Mesothelial cell of epicardium (in vitro differentiated cells): ENCODE results near the gene SERPINA5. TPM values are rescaled to one million over a fixed set of nuclear protein-coding genes. Genes with fewer than 3 reads are reported as not detected.
"Not testable (repeated sequence)": the region's sequence is repeated elsewhere in the genome, so short reads cannot be mapped to it uniquely, and the experiment has no call there.

ENCODE experiments used
- DNase-seq, 2 experiments: peaks; one replicate each; pipeline ENCODE4 v3.0.0; 2021; ENCODE audit warnings: low spot score in 2 of 2; ENCODE audit not compliant: unreplicated experiment in 2 of 2
- H3K27ac Mint-ChIP-seq: 2 replicates; pipeline ENCODE4 v1.8.0; 2021; ENCODE audit warnings: mixed read lengths
- H3K27me3 Mint-ChIP-seq: 2 replicates; pipeline ENCODE4 v1.8.0; 2021; ENCODE audit warnings: low read depth, mixed read lengths
- H3K36me3 Mint-ChIP-seq: 2 replicates; pipeline ENCODE4 v1.8.0; 2021; ENCODE audit warnings: mixed read lengths
- H3K4me1 Mint-ChIP-seq: 2 replicates; pipeline ENCODE4 v1.8.0; 2021; ENCODE audit warnings: mixed read lengths
- H3K4me3 Mint-ChIP-seq: 2 replicates; pipeline ENCODE4 v1.8.0; 2021; ENCODE audit warnings: mild to moderate bottlenecking, moderate library complexity, mixed read lengths
- H3K9me3 Mint-ChIP-seq: 2 replicates; pipeline ENCODE4 v1.8.0; 2021; ENCODE audit warnings: mixed read lengths
- total RNA-seq: library from RNA; stranded (reverse); gene quantifications from 3 replicates; pipeline ENCODE4 v1.2.1, GENCODE V29; 2021
- TF ChIP-seq, protein P1 (sequence below): fragments of 200-600 bp; sonication (generic); IDR thresholded peaks from one replicate; pipeline ENCODE4 v1.5.0; 2021; ENCODE audit warnings: antibody characterized with exemption; ENCODE audit not compliant: unreplicated experiment

Gene SERPINA5
- total RNA-seq, 1 donor from 2014 or later = 0.16 TPM

DNA sequence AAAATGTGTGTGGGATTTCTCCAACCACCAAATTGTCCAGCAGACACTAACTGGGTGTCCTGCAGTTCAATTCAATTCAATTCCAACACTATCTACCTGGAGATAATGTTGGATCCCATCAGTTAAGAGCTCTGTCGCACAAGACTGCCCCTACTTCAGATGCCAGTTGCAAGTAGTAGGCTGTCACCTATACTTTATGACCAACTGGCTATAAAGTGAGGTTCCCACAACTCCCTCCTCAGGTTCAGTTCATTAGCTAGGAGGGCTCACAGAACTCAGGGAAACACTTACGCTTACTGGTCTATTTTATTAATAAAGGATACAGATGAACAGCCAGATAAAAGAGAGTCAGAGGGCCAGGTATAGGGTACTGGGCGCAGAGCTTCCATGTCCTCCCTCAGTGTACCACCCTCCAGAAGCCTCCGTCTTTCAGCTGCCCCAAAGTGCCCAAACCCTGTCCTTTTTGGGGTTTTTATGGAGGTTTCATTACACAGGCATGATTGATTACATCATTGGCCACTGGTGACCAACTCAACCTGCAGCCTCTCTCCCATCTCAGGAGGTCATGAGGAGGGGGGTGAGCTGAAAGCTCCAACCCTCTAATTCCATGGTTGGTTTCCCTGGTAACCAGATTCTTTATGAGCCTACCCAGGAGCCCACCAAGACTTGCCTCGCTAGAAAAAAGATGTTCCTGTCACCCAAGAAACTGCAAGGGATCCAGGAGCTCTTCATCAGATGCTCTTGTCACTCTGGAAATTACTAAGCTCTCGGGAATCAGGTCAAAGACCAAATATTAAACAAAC is 7.5 kb upstream of the SERPINA5 start:
- Mint-ChIP-seq H3K9me3 (peaks cover 1% of the 10 kb centered on the region), H3K36me3 (no peaks in the 10 kb centered on the region), H3K4me1 (no peaks in the 10 kb centered on the region), H3K27me3 (peaks cover 8% of the 10 kb centered on the region), H3K4me3 (no peak overlapping the region), H3K27ac (no peak overlapping the region)
- TF ChIP-seq, protein P1, sequence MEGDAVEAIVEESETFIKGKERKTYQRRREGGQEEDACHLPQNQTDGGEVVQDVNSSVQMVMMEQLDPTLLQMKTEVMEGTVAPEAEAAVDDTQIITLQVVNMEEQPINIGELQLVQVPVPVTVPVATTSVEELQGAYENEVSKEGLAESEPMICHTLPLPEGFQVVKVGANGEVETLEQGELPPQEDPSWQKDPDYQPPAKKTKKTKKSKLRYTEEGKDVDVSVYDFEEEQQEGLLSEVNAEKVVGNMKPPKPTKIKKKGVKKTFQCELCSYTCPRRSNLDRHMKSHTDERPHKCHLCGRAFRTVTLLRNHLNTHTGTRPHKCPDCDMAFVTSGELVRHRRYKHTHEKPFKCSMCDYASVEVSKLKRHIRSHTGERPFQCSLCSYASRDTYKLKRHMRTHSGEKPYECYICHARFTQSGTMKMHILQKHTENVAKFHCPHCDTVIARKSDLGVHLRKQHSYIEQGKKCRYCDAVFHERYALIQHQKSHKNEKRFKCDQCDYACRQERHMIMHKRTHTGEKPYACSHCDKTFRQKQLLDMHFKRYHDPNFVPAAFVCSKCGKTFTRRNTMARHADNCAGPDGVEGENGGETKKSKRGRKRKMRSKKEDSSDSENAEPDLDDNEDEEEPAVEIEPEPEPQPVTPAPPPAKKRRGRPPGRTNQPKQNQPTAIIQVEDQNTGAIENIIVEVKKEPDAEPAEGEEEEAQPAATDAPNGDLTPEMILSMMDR = no peak
- no peak for DNase-seq

- Mint-ChIP-seq H3K4me3 (no peak overlapping the region), H3K4me1 (no peaks in the 10 kb centered on the region), H3K27ac (no peak overlapping the region), H3K9me3 (peaks cover 4% of the 10 kb centered on the region), H3K27me3 (peaks cover 10% of the 10 kb centered on the region), H3K36me3 (no peaks in the 10 kb centered on the region)
- DNase-seq = no peak
- TF ChIP-seq, protein P1 = no peak
Measured at GRCh38 chr14:94574336-94574735, 6.9 kb upstream of the SERPINA5 start.

DNA sequence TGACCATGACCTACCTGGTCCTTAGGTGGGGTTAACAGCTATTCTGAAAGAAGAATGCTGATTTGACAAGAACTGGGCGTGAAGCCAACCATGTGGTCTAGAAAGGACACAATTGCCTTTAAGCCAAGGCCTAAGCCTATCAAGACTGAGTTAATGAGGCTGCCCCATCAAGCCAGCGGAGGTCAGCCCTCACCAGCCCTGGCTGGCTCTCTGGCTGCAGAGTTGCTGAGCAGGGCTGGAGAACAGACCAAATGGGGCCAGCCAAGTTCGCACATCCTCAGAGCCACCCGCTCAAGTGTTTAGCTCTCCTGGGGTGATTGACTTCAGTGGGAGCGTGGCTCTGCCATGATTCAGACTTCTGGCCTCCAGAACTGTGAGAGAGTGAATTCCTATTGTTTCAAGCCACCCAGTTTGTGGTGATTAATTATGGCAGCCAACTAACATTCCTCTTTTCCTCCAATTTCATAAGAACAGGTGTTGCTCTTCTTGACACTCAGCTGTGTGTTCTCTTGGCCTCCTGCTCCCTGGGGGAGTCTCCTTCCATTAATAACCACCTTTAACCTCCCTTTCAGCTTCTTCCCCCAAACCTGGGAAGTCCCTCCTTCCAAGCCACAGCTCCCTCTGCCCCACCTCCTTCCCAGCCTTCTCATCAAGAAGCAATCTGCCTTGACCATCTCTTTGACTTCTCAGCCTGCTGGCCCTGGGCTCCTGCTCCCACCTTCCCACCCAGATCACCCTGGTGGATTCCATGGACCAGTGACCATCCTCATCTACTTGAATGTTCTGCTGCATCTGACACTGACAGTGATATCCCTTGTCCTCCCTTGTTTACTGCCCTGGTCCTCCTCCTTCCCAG is 5.3 kb upstream of the SERPINA5 start:
- TF ChIP-seq, protein P1 = no peak
- Mint-ChIP-seq H3K36me3 (no peaks in the 10 kb centered on the region), H3K4me3 (no peak overlapping the region), H3K27ac (no peak overlapping the region), H3K9me3 (peaks cover 4% of the 10 kb centered on the region), H3K4me1 (no peaks in the 10 kb centered on the region), H3K27me3 (peaks cover 13% of the 10 kb centered on the region)
- DNase-seq = no peak

DNA sequence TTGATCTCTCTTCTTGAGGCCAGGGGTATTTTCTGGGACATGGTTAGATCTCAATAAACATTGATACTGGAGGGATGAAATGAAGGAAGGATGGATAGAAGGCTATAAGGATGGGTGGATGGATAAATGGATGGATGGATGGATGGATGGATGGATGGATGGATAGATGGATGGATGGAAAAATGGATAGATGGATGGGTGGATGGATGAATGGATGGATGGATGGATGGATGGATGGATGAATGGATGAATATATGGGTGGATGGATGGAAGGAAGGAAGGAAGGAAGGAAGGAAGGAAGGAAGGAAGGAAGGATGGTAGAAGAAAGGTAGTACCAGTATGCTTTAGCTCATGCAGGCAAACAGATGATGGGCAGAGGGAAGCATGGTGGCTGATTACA is 3.8 kb upstream of the SERPINA5 start:
- H3K9me3 Mint-ChIP-seq, H3K36me3 Mint-ChIP-seq, DNase-seq, H3K27ac Mint-ChIP-seq, H3K4me1 Mint-ChIP-seq, H3K4me3 Mint-ChIP-seq: not testable (repeated sequence)
- peaks cover 13% of the 10 kb centered on the region for H3K27me3 Mint-ChIP-seq

DNA sequence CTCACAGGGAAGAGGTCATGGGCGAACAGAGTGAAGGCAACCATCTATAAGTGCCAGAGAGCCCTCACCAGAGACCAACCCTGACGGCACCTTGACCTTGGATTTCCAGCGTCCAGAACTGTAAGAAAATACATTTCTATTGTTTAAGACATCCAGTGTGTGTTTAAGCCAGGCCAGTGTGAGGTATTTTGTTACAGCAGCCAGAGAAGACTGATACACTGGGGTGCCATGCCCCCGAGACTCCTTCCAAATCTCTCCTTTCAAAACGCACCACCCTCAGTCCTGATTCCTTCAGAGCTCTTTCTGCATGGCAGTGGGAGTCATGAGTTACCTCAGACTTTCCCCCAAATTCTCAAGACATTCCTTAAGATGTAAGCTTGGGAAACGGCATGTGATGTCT is 2.5 kb upstream of the SERPINA5 start:
- no peaks in the 10 kb centered on the region for H3K4me1 Mint-ChIP-seq
- no peaks in the 10 kb centered on the region for H3K36me3 Mint-ChIP-seq
- TF ChIP-seq, protein P1 = no peak
- H3K4me3 Mint-ChIP-seq = no peak overlapping the region
- peaks cover 4% of the 10 kb centered on the region for H3K9me3 Mint-ChIP-seq
- peaks cover 12% of the 10 kb centered on the region for H3K27me3 Mint-ChIP-seq
- DNase-seq = no peak
- no peak overlapping the region for H3K27ac Mint-ChIP-seq

DNA sequence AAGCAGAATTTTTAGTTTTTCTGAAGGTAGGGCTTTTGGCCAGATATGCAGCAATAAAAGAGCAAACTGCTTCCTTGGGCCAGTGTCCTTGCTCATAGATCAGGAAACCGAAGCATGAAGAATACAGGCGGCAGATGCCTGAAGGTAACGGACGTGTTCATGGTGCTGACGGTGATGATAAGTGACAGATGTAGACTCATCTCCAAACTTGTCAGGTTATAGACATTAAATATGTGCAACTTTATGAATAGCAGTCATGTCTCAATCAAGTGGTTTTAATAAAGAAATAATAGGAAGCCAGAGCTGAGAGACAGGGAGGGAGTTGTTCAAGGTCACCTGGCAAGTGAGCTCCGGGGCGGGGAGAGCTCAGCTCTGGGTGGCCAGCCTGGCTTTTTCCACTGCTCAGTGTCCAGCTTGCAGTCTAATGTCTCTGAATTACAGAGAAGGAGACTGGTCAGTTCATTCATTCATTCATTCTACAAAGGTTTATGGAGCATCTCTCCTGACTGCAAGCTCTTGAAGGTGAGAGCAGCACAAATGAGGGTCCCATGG is 1.0 kb downstream of the SERPINA5 start:
- Mint-ChIP-seq H3K27me3 (peaks cover 14% of the 10 kb centered on the region), H3K36me3 (no peaks in the 10 kb centered on the region), H3K9me3 (peaks cover 4% of the 10 kb centered on the region), H3K27ac (no peak overlapping the region), H3K4me3 (no peak overlapping the region), H3K4me1 (no peaks in the 10 kb centered on the region)
- no peak for DNase-seq
- TF ChIP-seq, protein P1 = no peak
